NOMO-1 treated with dmso at 0.1 percent for 144 hours (cell line): ENCODE results near the gene ADRA2B.
"Not testable (repeated sequence)": the region's sequence is repeated elsewhere in the genome, so short reads cannot be mapped to it uniquely, and the experiment has no call there.

Experiments used
- DNase-seq: peaks from one replicate; lab custom pipeline; 2025; ENCODE audit not compliant: unreplicated experiment; lab: John Stamatoyannopoulos, UW

ADRA2B gene

DNA sequence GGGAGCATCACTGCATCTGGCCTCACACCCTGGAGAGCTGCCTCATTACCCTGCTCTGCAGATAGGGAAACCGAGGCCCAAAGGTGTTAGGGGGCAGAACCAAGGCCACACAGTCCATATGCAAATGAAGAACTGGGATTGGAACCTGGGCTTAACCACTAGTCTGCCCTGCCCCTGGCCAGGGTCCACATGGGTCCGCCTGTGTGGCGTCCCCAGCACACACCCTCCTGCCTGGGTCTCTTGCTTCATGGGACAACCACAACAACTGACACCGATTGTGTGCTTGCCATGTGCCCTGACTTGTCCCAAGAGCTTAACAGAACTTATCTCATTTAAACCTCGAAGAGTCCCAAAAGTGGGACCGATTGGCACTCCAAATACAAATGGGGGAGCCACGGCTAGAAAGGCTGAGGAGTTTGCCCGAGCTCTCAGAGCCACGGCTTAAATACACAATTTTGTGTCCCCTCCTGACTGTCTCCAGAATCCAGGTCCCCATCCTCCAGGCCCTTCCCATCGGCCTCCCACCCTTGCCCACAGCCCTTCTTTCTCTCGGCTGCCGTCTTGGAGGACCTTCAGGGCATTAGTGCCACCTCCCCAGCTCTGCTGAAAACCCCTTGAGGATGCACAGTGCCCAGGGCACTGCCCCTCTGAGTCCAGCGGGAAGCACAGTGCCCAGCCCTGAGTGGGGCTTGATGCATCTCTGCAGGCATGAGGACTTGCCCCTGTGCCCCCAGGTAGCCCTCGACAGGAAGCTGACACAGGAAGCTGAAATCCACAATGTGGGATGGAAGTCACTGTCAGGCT lies 34.6 kb upstream of the ADRA2B start:
- no peak for DNase-seq

DNA sequence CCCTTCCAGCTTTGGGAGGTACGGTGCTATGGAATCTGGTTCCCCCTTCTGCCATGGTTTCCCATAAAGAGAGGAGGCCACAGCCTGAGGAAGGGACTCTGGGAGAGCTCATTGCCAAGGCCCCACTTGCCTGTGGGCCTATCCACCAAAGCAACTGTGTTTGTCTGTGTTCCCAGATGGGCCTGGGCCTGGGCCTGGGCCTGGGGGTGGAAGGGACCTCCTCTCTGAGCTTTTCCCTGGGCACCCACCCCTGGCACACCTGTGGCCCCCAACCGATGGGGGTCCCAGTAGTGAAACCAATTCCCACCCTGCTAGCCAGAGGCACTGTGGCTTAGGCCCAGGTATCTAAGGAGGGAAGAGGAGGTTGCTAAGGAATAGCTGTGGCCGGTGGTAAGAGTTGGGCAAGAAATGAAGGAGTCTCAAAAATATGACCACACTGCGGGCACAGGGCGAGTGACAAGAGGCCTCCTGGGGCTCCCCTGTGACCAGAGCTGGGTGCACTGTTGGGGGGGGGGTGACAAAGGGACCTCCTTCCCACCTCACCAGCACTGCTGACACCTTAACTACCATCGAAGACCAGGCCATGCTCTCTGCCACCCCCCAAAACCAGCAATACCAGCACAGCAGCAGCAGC lies 33.8 kb upstream of the ADRA2B start:
- no peak for DNase-seq

GRCh38 chr2:96148410-96149217 lies 32.2 kb upstream of the ADRA2B start:
- peak; percentile 87 for DNase-seq

GRCh38 chr2:96147593-96148201 lies 31.3 kb upstream of the ADRA2B start:
- no peak for DNase-seq

DNA sequence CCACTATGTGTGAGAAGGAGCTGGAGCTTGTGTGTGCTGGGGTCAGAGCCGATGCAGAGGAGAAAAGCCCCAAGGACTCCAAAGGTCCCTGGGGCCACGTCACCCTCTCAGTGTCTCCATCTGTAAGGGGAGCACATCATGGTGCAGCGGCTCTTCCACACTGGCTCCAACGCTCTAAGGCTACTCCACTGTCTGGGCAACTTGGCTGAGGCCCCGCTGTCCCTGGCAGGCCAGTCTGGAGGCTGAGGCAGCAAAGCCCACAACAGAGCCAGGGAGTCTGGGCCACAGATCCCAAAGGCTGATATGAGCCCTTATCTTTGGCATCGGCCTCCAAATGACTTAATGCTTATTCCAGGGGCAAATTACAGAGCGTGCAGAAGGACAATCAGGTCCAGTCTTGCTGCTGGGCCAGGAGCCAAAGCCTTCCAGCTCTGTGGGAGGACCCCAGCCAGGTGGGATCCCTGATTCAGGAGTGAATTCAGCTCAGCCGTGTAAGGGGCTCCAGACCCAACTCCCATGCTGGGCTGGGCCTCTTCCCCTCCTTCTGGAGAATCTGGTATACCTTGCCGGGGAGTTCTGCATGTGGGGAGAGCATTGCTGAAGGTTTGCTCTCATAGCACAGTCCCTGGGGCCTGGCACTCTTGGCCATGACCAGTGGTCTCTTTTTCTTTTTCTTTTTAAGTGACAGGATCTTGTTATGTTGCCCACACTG lies 30.7 kb upstream of the ADRA2B start:
- DNase-seq: no peak

DNA sequence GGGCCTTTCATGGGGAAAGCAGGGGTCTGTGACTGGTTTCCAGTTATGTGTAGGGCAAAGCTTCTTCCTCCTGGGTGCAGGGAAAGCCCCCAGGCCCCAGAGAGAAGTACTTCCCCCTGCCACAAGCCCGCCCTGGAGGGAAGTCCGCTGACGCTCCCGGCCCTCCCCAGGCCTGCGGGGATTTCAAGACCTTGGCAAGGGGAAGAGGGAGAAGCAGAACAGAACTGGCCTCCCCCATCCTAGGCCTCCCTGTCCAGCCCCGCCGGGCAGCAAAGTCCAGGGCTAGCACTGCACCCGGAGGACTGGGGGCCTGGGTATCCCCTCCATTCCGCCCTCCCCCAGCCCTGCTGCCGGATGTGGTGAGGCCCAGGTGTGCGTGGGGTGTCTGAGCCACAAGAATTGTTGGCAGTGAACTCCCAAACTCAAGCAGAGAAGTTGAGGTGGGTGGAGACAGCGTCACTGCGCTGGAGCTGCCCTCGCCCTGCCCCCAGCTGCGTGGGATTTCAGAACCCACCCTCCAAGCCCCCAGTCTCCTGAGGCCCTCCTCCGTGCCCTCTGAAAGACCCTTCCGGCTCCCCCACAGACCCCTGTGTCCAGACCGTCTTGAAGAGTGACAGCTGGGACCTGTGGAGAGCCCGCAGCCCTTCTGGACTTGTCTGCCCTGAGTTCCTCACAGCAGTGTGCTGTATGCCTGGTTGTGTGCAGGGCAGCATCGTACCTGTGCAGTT lies 29.9 kb upstream of the ADRA2B start:
- DNase-seq: peak; percentile 36

DNA sequence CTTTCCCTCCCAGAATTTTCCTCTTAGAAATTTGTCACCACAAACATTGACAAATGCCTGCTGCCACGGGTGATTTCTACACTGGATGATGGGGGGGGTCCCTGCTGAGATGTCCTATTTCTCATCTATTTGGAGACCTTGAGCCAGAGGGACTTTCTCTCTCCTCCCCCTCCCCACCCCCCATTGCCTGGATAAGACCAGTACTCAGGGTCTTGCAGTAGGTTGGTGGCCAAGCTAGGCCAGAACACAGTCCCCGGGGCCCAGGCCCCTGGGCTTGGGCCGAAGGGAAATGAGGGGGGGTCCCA lies 29.4 kb upstream of the ADRA2B start:
- DNase-seq: no peak

- DNase-seq: peak; percentile 76
Measured at GRCh38 chr2:96145036-96145847, 28.9 kb upstream of the ADRA2B start, which contains the start of gene DUSP2. TSS of gene DUSP2 (minus strand) at chr2:96145440. CDS start at chr2:96145354, 86 bp downstream.

GRCh38 chr2:96144481-96145035 lies 28.2 kb upstream of the ADRA2B start:
- DNase-seq: no peak

DNA sequence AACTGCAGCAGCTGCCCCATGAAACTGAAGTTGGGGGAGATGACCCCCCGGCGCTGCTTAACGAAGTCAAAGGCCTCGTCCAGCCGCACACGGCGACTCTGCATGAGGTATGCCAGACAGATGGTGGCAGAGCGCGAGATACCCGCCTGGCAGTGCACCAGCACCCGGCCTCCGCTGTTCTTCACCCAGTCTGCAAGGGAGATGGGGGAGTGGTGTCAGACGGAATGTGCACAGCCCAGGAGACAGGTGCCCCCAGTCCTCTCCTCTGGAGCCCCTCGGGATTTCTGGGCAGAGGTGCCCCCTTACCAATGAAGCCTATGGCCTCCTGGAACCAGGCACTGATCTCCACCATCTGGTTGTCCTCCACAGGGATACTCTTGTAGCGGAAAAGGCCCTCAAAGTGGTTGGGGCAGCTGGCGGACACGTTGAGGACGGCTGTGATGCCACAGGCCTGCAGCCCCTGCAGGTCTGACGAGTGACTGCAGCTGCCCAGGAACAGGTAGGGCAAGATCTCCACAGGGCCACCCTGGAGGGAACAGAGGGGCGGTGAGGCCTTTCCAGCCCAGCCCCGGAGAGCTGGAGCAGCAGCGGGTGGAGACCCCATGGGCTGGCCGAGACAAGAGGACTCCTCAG lies 27.6 kb upstream of the ADRA2B start:
- DNase-seq: no peak

DNA sequence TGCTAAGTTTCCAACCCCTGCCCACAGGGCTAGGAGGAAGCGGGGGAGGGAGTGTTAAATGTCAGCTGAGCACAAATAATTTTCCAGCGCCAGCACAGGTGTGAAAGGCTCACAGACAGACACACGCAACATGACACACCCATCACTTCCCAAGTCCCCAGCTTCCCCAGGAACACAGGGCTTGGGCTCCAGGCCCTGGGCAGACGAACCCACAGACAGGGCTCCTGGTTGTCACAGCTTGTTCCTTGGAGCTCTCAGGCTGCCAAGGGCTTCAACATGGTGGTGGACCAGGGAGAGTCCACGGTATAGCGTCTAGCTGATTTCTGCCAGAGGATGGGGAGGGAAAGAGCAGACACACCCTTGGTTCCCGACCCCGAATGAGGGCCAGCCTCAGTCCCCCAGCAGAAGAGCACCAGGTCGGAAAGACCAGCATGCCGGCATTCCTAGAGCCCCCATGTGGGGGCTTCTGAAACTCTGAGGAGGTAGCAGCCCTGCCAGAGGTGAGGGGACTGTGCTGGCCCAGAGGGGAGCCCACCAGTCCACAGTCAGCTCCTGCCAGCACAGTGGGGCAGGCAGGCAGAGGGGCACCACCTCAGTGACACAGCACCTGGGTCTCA lies 27.0 kb upstream of the ADRA2B start:
- DNase-seq: no peak

DNA sequence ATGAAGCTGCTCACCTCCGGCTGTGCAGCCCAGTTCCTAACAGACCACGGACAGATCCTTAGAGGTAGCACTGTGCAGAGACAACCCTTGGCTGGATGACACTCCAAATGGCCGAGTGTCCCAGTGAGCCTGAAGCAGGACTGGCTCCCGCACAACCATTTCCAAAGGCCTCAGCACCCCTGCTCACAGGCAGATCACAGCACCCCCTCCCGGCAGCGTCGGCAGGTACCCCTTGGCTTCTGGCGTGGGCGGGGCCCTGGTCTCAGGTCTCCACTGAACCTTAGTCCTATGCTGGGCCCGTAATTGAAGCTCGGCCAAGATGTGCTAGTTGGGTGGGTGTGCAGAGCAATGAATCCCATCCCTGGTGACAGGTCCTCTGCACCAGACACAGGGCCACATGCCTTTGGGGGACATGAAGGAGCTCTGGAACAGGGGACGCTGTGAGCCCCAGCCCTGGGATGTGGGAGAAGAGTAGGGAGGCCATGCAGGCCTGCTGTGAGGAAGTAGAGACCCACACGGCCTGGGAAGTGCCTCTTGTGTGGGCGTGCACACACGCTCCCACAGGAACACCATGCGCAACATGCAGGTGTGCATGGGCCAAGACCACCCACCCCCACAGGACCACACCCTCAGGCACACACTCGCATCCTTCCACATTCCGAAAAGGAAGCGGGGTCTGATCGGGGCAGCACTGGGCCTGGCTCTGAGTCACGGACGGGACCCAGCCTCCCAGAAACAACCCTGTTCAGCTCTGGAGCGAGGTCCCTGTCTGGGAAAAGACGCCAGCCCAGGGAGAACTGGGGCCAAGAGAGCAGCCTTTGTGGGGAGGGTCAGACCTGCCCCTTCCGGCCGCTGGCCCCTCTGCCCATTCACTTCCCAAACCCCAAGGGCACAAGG lies 26.1 kb upstream of the ADRA2B start:
- DNase-seq: no peak

- DNase-seq: not testable (repeated sequence)
Measured at GRCh38 chr2:96141624-96141967, 25.2 kb upstream of the ADRA2B start.

DNA sequence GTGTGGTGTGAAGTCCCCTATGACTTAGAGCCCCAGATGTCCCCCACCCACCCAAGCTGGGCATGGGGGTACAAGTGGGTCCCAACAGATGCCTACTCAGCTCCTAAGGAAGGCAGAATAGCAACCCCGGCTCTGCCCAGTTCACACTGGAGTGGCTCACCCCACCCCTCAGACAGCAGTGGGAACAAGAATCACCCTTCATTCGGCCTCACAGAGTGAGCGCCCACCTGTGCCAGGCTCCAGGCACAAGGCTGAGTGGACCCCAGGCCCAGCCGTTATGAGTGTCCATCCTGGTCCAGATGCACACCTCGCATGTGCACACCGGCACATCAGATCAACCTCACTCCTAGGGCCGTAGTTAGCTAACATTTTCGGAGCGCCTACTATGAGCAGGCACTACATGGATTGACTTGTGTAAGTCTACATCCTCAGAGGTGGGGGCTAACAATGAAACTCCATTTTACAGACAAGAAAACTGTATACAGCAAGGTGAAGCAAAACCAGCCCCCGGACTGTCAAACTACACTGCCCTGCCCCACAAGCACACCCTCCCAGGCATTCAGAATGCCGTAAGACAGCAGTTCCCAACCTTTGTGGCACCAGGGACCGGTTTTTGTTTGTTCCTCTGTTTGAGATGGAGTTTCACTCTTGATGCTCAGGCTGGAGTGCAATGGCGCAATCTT lies 24.7 kb upstream of the ADRA2B start:
- DNase-seq: no peak

- DNase-seq: no peak
Measured at GRCh38 chr2:96139181-96139758, 22.9 kb upstream of the ADRA2B start.
